Fibroblast of the conjunctiva (primary cell): ENCODE results near the gene CTTNBP2NL.

Experiments used
- DNase-seq: peaks from one replicate; pipeline ENCODE4 v3.0.0-alpha.2; 2010; ENCODE audit warnings: low read depth

The CTTNBP2NL gene

DNA sequence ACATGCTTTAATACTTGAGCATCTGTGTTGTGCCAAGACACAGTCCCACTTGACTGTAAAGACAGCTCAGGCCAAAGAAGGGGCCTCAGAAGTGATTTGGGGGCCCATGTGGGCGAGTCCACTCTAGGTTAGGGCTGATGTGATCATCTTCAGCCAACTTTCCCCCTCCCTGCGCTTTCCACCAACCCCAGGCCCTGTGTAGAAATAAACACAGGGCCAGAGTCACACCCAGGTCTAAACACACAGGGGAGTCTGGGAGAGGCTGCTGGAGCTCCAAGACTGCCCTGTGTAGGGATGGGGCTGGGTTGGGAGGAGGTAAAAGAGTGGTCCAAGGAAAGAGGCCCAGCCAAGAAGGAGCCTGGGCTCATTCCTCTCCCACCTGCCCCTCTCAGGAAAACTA is 110.3 kb downstream of the CTTNBP2NL start:
- DNase-seq = no peak

DNA sequence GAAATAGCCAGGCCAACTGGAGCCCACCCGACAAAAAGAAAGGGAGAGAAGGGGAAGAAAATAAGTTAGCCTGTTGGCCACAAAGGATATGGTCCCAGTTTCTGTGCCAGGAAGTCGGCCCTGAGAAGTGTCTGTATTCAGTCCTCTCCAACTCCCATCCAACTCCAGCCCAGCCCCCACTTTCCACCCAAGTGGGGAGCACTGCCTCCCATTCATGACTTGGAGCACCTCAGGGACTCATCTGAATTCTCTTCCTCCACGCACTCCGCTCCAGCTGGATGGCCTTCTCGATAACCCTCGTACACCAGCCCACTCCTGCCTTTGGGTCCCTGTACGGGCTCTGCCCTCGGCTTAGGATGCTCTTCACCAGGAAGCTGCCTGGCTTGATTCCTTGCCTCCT is 110.7 kb downstream of the CTTNBP2NL start:
- no peak for DNase-seq

DNA sequence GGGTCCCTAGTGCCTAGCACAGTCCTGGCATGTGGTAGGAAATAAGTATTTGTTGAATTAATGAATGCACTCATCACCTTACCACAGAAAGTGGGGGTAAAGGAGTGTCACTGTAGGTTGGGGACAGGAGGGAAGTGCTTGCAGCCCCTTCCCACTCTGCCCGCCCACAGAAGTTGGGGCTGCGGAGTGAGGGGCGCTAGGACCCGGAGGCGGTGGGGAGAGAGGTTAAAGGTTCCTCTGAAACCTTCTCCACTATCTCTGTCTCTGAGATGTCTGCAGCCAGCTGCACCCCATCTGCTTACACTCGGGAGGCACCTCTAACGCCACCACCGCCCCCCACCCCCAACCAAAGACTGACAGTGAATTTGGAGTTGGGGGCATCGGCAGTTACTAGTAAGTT is 111.3 kb downstream of the CTTNBP2NL start:
- DNase-seq = no peak

DNA sequence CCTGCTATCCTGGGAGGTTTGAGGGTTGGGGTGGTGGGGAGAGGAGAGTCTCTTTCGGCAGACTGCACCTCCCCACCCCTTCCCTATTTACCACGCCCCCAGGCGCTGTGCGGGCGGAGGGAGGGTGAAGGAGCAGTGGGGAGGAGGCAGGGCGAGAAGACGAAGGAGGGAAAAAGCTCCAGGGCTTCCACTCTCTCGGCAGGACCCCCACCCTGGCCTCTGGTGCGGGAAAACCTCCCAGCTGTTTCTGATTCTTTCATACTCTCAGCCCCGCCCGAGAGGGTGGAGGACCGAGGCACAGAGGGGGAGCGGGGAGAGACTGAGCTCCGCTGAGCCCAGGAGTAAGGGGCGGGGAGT is 111.9 kb downstream of the CTTNBP2NL start:
- no peak for DNase-seq

DNA sequence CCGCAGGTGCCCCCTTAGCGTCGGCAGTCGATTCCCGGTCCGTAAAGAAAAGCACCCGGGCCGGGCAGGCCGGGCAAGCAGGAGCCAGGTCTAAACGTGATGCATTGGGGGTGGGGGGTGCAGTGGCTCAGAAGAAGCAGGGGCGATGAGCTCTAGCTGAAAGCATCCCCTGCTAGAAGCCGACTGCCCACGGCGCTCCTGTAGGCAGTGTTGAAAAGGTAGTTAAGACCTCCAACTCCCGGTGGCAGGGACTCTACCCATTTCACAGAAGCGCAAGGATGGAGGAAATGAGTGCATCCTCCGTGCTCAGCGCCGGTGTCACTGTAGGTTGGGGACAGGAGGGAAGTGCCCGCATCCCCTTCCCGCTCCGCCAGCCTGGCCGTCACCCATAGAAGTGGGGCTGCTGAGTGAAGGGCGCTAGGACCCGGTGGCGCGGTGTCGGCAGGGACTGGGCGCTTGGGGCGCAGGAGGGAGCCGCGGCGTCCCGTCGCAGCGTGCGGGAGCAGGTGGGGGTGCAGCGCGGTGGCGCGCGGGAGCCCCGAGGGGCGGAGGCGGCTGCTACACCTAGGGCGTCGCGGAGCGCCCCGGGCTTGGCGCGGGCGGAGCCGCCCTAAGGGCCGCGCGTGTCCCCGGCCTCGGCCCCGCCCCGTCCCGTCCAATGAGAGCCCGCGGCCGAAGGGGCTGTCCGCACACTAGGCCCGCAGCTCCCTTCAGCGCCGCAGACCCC is 112.4 kb downstream of the CTTNBP2NL start, which contains the start of gene WNT2B:
Gene WNT2B (plus strand): TSS at position 688 of the 727 bp plus-strand sequence. CDS start 298 bp downstream, outside the sequence.
- DNase-seq = no peak

DNA sequence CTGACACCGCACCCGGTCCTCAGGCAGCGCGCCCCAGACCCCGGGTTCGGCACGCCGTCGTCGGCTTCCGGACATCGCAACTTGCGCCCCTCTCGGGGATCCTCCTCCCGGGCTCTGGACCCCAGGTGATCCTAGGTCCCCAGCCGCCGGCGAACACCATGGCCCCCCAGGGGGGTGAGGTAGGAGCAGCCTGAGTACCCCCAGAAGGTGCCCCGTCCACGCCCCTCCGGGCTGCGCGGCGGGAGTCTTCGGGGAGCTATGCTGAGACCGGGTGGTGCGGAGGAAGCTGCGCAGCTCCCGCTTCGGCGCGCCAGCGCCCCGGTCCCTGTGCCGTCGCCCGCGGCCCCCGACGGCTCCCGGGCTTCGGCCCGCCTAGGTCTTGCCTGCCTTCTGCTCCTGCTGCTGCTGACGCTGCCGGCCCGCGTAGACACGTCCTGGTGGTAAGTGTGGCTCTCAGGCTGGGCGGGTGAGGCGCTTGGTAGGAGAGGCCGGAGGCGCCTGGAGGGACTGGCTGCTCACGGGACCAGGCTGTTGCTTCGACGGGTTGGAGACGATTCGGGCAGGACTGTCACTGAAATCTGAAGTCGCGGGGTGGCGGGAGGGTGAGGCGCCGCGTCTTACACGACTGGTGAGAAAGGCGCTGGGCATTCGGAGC is 113.1 kb downstream of the CTTNBP2NL start:
- no peak for DNase-seq

DNA sequence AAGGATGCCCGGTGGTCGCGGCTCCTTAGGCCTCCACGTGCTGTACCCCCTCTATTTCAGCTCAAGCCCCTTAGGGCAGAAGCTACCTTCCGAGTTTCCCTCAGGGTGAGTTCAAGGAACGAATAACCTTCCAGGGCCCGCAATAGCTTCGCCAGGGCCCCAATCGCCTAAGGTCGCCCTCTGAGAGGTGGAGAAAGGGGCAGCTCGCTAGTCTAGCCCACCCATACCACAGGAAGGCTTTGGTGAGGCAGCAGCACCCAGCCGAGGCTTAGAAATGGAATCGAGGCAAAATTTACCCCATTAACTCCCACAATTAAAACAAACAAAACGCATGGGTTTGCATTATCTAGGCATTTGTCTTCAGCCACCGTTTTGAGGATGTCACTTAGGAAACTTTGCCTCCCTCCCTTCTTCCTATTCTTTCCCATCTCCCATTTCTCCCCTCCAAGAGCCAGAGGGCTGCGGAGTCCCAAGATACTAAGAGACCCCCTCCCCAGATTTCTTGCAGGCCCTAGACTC is 113.7 kb downstream of the CTTNBP2NL start:
- no peak for DNase-seq

DNA sequence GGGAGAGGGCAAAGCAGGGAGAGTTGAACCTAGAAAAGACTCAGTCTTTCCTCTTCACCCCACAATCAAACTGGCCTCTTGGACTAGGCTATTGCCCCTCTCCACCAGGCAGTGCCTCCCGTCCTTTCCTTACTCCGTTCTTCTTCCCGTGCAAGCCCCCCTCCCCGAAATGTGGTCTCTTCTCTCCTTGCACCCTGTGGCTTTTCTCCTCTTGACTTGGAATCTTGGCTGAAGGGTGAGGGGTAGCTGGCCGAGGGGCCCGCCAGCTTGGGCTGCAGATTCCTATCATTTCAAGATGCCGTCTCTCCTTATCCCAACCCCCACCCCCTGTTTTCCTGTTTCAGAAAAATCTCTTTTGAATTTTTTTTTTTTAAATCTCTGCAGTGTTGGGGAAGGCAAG is 114.3 kb downstream of the CTTNBP2NL start:
- no peak for DNase-seq
